Lung (tissue), 12 donors: ENCODE measurements around the gene AP3S2. TPM values are rescaled to one million over a fixed set of nuclear protein-coding genes. Genes with fewer than 3 reads are reported as not detected.
A peak's percentile ranks its signal among the peaks of the same experiment; 100 is the strongest.
"Not testable (repeated sequence)": the region's sequence is repeated elsewhere in the genome, so short reads cannot be mapped to it uniquely, and the experiment has no call there.

ENCODE experiments used
- ATAC-seq: fragments of 200-7000 bp; cut with Tn5 transposase; one replicate; pipeline ENCODE4 v1.9.1; 2020; ENCODE audit warnings: moderate number of reproducible peaks; ENCODE audit not compliant: insufficient read depth, low FRiP score
- DNase-seq, 3 donors: peaks; one replicate each; pipeline ENCODE4 v3.0.0-alpha.2; 2013 to 2017
- H3K27ac ChIP-seq, 2 donors: one replicate each; pipeline ENCODE4 v1.5.1; 2013; ENCODE audit warnings: mild to moderate bottlenecking in 2 of 2, moderate library complexity in 2 of 2, control low read depth in 1 of 2, inconsistent platforms in 1 of 2, low read depth in 1 of 2, low read length in 1 of 2
- H3K27me3 ChIP-seq, 3 donors: one replicate each; pipeline ENCODE4 v1.5.1; 2013; ENCODE audit warnings: low read length in 2 of 3; ENCODE audit not compliant: control insufficient read depth in 3 of 3, insufficient read depth in 3 of 3
- H3K36me3 ChIP-seq, 4 donors: one replicate each; pipeline ENCODE4 v1.5.1; 2013; ENCODE audit warnings: low read length in 4 of 4, mild to moderate bottlenecking in 1 of 4, moderate library complexity in 1 of 4; ENCODE audit not compliant: control insufficient read depth in 4 of 4, insufficient read depth in 4 of 4
- H3K4me1 ChIP-seq, 5 donors: one replicate each; pipeline ENCODE4 v1.5.1; 2013; ENCODE audit warnings: low read length in 5 of 5, mild to moderate bottlenecking in 2 of 5, moderate library complexity in 1 of 5; ENCODE audit not compliant: control insufficient read depth in 5 of 5, insufficient read depth in 5 of 5
- H3K4me3 ChIP-seq: one replicate; pipeline ENCODE4 v1.5.1; 2013; ENCODE audit warnings: mild to moderate bottlenecking, control low read depth, moderate library complexity
- H3K9ac ChIP-seq, 2 donors: one replicate each; pipeline ENCODE4 v1.5.1; 2013; ENCODE audit warnings: low read length in 2 of 2, control low read depth in 1 of 2; ENCODE audit not compliant: insufficient read depth in 1 of 2
- H3K9me3 ChIP-seq, 4 donors: one replicate each; pipeline ENCODE4 v1.5.1; 2013; ENCODE audit warnings: low read length in 3 of 4, mild to moderate bottlenecking in 1 of 4, moderate library complexity in 1 of 4; ENCODE audit not compliant: control insufficient read depth in 4 of 4, insufficient read depth in 3 of 4
- WGBS, 2 donors: extraction: QIAGEN DNeasy Blood & Tissue Kit; methylation state at CpG; one replicate each; pipeline ENCODE4 v1.1.7; 2013; 5-methylcytosine and 5-hydroxymethylcytosine counted together
- polyA plus RNA-seq, 2 donors: library from polyadenylated mRNA; stranded (reverse); fragments of 200-250 nt; gene quantifications; one replicate each; pipeline ENCODE4 v1.2.1, GENCODE V29; 2013
- total RNA-seq, 2 donors: library from RNA; depleted of rRNA in 1 of 2; stranded (reverse); fragments of >200 nt in 1 of 2; gene quantifications; one replicate each; pipeline ENCODE4 v1.2.1, GENCODE V29; 2014 to 2021
- TF ChIP-seq, protein P1 (sequence below): IDR thresholded peaks from 2 replicates; pipeline ENCODE4 v1.5.1; 2012; ENCODE audit warnings: mild to moderate bottlenecking; ENCODE audit errors: control extremely low read depth, extremely low read depth
- donor health status: control.
- donor health status: control.
- donor health status: Bipolar disorder and iron deficiency.
- donor health status: healthy.
- donor health status: DM: yes; HTN: yes; CAD: no.

AP3S2 gene
- total and polyA plus RNA-seq, 4 donors = 9.9 to 31.8 (median 25.9) TPM

DNA sequence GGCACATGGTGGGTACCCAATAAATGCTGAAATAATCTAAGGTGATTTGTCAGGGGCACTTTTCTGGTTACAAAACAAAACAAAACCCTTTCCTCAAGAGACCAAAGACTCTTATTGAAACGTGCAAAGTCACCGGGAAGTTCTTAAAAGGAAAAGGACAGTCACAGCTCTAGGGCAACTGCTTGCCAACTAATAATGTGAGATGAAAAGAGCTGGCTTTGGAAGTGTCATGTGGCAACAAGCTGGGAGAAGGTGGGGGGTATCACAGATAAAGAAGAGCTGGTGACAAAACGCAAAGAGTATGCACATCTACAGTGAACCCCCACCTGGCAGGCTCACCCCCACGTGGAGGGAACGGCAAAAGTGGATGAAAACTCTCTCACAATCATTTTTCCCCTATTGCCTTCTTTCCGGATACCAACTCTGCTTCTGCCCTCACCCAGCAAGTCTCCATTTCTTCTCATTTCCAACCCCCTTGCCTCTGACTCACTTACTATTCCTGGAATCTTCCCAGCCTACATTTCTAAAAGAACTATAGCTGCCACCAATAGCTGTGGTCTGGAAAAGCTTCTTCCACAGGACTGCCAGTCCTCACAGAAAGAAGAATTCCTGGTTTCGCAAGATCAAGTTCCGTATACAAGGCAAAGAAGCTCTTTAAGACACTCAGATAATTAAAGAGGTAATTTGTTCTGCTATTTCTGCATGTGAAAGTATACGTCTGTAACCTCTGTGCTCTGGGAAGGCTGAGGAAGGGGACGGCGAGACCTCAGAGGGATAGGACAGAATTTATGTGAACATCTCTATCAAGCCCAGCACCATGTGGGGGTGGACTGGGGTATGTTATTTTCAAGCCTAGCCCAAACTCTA is 57.3 kb downstream of the AP3S2 start:
- H3K4me1 ChIP-seq = peaks cover 0 to 7% (median 0%) of the 10 kb centered on the region in 5 donors
- TF ChIP-seq, protein P1, sequence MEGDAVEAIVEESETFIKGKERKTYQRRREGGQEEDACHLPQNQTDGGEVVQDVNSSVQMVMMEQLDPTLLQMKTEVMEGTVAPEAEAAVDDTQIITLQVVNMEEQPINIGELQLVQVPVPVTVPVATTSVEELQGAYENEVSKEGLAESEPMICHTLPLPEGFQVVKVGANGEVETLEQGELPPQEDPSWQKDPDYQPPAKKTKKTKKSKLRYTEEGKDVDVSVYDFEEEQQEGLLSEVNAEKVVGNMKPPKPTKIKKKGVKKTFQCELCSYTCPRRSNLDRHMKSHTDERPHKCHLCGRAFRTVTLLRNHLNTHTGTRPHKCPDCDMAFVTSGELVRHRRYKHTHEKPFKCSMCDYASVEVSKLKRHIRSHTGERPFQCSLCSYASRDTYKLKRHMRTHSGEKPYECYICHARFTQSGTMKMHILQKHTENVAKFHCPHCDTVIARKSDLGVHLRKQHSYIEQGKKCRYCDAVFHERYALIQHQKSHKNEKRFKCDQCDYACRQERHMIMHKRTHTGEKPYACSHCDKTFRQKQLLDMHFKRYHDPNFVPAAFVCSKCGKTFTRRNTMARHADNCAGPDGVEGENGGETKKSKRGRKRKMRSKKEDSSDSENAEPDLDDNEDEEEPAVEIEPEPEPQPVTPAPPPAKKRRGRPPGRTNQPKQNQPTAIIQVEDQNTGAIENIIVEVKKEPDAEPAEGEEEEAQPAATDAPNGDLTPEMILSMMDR = no peak
- peaks cover 0 to 2% (median 0%) of the 10 kb centered on the region in 4 donors for H3K9me3 ChIP-seq
- no peaks in the 10 kb centered on the region for H3K27me3 ChIP-seq
- peak overlapping the region in 1 of 2 donors; percentile 80 for H3K27ac ChIP-seq
- 34 to 41% methylated on average over 11 of the region's 11 CpGs for WGBS, 2 donors
- peak; percentile 85 for ATAC-seq
- no peak for DNase-seq
- H3K36me3 ChIP-seq = peaks cover 7 to 36% (median 20%) of the 10 kb centered on the region in 4 donors
- H3K4me3 ChIP-seq = no peak overlapping the region
- H3K9ac ChIP-seq = no peak overlapping the region

DNA sequence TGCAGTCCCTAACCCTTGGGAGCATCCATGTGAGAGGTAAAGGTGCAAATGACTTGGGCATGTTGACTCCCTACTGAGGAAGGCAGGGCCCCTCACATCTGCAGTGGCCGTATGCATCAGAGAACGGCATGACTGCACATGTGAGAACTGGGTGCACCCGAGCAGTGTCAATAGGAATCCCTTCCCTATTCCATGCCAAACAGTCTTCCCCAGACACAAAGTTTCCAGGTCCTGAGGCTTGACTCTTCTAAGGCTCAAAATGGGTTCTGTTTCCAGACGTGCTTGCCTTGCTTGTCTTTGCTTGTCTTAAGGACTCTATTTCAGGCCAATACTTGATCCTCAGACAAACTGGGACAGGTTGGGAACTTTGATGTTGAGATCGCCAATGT is 58.6 kb downstream of the AP3S2 start:
- H3K27me3 ChIP-seq = no peaks in the 10 kb centered on the region
- H3K36me3 ChIP-seq = peaks cover 0 to 36% (median 19%) of the 10 kb centered on the region in 4 donors
- H3K27ac ChIP-seq = peak overlapping the region in 1 of 2 donors; percentile 18
- TF ChIP-seq, protein P1 = no peak
- peaks cover 0 to 7% (median 0%) of the 10 kb centered on the region in 5 donors for H3K4me1 ChIP-seq
- no peak for DNase-seq
- H3K9ac ChIP-seq = no peak overlapping the region
- 89 to 91% methylated on average over 5 of the region's 5 CpGs for WGBS, 2 donors
- no peak overlapping the region for H3K4me3 ChIP-seq
- peaks cover 0 to 2% (median 0%) of the 10 kb centered on the region in 4 donors for H3K9me3 ChIP-seq
- no peak for ATAC-seq

DNA sequence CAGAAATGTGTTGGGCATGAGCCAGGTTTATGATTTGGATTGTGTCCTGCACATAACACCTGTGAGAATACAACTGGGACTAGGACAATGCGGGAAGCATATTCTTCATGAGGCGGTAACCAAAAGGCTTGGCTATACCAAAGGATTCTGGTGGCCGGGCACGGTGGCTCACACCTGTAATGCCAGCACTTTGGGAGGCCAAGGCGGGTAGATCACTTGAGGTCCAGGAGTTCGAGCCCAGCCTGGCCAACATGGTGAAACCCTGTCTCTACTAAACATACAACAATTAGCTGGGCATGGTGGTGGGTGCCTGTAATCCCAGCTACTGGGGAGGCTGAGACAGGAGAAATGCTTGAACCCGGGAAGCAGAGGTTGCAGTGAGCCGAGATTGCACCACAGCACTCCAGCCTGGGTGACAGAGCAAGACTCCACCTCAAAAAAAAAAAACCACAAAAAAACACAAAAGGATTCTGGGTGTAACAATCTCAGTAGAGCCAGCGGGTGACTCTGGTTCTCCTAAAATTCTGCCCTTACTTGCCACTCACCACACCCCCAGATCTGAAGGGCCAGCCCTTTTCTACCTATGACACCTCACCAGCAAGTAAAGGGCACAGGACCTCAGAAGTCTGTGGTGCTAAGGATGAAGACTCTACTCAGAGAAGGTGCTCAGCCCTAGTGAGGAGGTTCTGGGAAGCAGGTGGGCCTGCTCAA is 59.2 kb downstream of the AP3S2 start:
- not testable (repeated sequence) for H3K9ac ChIP-seq, H3K9me3 ChIP-seq, DNase-seq, ATAC-seq, H3K4me3 ChIP-seq, H3K27me3 ChIP-seq, H3K4me1 ChIP-seq
- WGBS, 2 donors = 76 to 87% methylated on average over 9 of the region's 9 CpGs
- H3K27ac ChIP-seq = peak overlapping the region in 1 of 2 donors; percentile 18
- H3K36me3 ChIP-seq = peaks cover 0 to 36% (median 19%) of the 10 kb centered on the region in 4 donors

DNA sequence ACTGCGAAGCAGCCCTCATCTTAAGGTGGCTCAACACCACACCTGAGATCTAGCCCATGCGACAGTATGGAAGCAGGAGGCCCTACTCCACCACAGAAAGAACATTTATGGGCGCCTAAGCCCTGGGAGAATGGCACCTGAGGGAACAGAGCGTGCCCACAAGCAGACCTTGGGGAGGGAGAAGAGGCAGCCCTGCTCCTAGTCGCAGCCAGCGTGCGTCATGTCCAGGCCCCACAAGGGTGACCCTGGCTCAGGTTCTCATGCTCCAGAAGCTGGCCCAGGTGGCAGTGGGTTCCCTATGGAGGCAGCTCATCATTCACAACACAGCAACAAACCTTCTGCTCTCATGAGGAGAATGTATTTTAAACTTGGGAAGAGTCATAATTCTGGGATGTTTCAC is 59.8 kb downstream of the AP3S2 start:
- no peak overlapping the region for H3K27ac ChIP-seq
- WGBS, 2 donors = 96 to 99% methylated on average over 7 of the region's 7 CpGs
- no peak overlapping the region for H3K4me3 ChIP-seq
- peaks cover 0 to 2% (median 0%) of the 10 kb centered on the region in 4 donors for H3K9me3 ChIP-seq
- TF ChIP-seq, protein P1 = no peak
- H3K4me1 ChIP-seq = peaks cover 0 to 7% (median 0%) of the 10 kb centered on the region in 5 donors
- ATAC-seq = no peak
- no peaks in the 10 kb centered on the region for H3K27me3 ChIP-seq
- no peak overlapping the region for H3K9ac ChIP-seq
- DNase-seq = no peak
- H3K36me3 ChIP-seq = peaks cover 0 to 36% (median 19%) of the 10 kb centered on the region in 4 donors
